Left lobe of liver (tissue), 2 donors: ENCODE measurements around the gene SLC25A34. TPM values are rescaled to one million over a fixed set of nuclear protein-coding genes. Genes with fewer than 3 reads are reported as not detected.

Experiments
- ATAC-seq: fragments of 200-7000 bp; cut with Tn5 transposase; one replicate; pipeline ENCODE4 v1.9.1; 2020; ENCODE audit warnings: mild to moderate bottlenecking, moderate library complexity
- DNase-seq: peaks from one replicate; pipeline ENCODE4 v3.0.0-alpha.2; 2020; ENCODE audit warnings: low spot score
- total RNA-seq: library from RNA; stranded (reverse); gene quantifications from one replicate; pipeline ENCODE4 v1.2.1, GENCODE V29; 2021
- donor health status: DM: no; HTN: no; CAD: no; lungs with moderate emphysema.
- donor health status: DM: no; HTN: yes; CAD: no.

The SLC25A34 gene
- total RNA-seq, 1 donor from 2014 or later, result 12.3 TPM

DNA sequence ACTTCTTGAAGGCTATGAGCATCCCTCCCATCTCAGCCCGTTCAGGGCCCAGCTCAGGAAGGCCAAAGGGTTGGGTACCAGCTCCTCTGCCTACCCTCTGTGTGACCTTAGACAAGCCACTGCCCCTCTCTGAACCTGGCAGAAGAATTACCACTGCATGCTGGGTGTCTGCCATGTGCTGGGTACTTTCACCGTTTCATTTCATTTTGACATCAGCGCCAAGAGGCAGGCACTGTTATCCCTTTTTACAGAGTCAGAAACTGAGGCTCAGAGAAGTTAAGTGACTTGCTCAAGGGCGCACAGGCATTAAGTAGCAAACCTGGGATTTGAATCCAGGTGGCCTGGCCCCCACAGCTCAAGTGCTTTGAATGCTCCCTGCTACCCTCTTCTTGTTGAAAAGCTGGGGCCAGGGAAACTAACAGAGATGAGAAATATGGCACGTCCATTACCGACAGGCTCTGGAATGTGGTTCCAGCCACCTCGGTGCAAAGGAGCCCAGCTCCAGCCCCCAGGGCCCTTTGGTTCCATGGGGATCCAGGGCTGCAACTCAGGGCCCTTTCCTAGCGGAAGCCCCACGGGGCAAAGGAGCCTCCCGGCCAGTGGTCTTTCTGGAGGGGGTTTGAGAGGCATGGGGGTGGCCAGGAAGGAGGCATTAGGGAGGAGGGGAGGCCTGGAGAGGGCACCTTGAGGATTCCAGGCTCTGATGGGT, 12.8 kb downstream of the SLC25A34 start:
- no peak for ATAC-seq
- DNase-seq, result no peak

DNA sequence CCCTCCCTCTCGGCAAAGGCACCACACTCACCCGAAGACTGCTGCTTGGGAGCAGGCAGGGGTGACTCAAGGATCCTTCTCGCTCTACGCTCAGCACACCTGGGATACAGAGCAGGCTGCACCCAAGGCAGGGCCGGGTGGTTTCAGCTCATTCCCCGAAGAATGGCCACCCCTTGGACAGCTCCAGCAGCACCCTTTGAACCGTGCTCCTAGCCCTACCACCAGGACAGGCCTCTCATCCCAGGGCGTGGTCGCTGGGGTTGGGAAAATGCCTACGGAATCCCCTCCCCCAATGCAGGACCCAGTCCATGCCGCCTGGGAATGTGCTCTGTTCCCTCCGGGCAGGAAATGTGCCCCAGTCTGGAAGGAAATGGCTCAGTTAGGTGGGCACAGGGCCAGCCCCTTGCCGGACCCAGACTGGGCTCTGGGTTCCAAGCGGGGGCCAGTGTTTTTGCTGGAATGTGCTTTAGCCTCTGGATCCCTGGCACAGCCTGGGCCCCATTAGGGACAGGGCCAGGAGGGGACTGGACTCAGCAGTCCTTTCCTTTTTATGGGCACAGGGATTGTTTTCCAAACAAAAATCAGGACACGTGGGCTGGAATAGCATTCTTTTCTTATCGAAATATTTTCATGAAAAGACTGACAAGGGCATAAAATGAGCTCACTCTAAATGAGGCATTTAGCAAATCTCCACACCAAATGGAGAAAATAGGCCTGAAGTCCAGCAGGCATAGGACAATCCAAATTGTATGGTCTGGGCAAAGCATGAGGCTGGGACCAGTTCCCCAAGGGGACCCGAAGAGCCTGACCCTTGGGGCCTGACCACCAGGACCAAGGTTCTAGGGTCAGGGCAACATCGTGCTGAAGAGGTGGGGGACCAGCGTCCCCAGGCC, 13.6 kb downstream of the SLC25A34 start:
- DNase-seq (no peak), ATAC-seq (peak; percentile 35)

DNA sequence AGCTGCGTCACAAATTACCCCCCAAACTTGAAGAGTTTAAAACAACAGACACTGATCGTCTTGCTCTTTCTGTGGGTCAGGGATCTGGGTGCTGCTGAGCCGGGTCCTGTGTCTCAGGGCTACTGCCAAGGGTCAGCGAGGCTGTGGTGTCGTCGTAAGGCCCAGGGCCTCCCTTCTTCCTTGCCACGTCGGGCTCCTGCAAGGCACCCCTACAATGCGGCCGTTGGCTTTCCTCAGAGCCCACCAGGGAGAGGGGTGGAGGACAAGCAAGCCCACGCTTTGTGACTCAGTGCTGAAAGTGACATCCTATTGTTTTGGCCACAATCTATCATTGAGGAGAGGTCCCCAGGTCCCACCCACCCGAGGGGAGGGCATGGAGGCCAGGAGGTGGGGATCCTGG, 14.9 kb downstream of the SLC25A34 start:
- ATAC-seq (no peak), DNase-seq (no peak)

DNA sequence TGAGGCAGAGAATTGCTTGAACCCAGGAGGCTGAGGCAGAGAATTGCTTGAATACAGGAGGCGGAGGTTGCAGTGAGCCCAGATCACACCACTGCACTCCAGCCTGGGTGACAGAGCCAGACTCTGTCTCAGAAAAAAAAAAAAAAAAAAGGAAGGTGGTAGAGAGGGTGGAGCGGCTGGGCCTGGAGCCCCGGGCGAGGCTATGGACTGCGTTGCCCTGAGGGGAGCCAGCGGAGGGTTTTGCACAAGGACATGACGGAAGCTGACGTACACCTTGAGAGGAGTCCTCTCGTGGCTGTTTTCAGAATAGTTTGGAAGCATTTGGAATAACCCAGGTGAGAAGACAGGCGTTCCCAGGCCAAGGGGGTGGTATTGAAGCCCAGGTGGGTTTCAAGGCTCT, 15.7 kb downstream of the SLC25A34 start:
- DNase-seq (no peak), ATAC-seq (no peak)

DNA sequence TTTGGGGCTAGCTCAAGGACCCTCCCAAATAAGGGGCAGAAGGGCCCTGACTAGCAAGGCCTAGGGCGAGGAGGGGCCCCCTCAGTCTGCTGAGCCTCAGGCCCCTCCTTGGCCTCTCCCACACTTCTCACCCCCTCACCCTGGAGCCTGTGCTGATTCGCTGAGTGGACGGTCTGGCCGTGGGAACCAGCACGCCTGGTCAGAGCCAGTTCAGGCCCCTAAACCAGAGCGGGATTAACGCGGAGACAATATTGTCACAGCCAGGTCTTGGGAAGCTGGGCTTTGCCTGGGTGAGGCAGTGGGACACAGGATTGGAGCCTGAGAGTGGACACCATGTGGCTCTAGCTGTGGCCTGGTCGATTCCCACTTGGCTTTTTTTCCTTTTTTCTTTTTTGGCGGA, 17.7 kb downstream of the SLC25A34 start:
- ATAC-seq (no peak), DNase-seq (no peak)

DNA sequence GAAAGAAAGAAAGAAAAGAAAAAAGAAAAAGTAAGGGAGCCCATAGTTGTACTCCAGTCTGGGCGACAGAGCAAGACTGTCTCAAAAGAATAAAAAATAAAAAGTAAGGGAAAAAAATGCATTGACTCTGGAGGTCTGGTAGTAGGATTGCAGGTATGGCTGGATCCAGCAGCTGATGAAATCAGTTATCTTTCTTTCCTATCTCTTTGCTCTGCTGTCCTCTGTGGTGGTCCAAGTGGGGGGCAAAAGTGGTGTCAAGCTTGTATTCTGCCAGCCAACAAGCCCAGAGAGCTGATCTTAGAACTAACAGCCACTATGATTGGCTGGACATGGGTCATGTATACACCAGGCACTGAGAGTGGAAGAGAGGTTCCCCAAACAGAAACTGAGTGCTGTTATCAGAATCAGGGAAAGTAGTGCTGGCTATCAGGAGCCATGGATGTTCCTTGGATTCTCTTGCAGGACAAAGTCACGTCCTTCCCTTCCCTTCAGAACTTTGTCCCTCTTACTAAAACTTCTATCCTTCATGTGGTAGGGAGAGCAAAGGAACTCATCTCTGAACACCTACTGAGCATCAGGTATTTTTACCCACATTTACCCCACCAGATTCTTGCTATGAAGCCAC, 19.1 kb downstream of the SLC25A34 start:
- ATAC-seq (no peak), DNase-seq (no peak)

DNA sequence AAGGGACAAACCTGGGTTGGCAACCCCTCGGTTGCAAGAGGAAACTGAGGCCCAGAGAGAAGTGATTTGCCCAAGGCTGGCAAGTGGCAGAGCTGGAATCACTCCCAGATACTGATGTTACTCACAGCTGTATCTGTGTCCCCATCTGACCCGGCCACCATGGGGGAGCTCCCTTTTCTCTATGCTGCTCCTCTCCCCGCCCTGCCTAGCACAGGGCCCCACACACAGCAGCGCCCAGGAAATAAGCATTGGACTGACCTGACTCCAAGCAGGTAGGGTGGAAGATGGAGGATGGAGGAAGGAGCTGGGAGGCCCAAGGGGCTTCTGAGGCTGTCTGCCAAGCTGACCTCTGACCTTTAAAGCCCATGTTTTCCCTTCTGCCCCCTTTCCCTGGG, 19.6 kb downstream of the SLC25A34 start:
- ATAC-seq (no peak), DNase-seq (no peak)

DNA sequence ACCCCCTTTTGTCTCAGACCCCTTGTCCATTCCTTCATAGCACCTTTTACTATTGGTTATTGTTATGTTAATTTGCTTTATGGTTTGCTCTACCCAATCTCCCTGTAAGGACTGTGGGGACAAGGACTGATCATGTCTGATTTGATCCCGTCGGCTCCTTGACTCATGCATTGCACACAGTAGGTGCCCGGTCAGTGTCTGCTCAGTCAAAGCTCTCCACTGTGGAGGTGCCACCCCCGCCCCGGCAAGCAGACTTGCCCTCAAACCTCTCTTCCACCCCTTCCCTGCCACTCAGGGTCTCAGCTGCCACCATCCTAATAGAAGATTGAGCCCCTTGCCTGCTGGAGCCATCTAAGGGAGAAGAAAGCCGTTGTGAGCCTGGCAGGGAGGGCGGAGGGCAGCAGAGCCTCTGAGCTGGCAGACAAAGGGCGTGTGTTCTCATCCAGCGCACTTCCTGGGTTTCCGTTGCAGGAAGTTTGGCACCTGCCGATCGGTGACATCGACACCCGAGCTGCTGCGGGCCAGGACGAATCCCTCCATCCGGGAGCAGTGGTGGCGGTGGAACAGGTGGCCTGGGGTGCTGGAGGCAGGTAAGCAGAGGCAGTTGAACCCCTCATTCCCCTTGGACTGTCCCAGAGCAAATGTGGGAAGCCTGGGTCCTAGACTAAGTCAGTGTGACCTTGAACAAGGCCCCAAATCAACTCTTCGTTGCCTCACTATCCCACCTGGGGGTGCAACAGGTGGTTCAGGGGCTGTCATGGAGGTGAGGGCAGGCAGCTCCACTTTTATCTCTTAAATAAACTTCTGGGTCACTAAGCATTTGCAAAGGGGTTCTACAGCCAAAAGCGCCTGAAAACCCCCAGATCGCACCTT, 20.3 kb downstream of the SLC25A34 start:
- ATAC-seq, result peak; percentile 44

DNA sequence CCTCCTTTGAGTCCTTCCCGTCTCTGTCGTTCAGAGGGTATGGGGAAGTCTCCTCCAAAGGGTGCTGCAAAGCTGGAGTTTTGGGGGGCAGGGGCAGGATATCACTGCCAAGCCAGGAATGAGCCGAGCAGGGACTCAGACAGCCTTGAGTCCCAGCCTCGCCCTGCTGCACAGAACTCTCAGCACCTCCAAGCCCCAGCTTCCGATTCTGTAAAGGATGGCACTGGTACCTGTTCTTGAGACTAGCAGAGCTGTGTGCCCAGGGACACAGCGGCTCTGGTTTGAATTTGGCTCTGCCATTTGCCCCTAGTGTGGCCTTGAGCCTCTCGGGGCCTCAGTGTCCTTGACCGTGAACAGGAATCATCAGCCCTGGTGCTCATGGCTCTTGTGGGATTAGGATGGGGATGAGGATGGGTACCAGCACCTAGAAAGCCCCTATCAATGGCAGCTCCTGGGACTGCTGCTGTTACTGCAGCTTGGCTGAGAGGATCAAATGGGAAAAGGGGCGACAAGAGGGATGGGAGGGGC, 21.0 kb downstream of the SLC25A34 start:
- DNase-seq (no peak), ATAC-seq (no peak)

More for the DNA sequence above, 20.3 kb downstream of the SLC25A34 start:
- no peak for DNase-seq

DNA sequence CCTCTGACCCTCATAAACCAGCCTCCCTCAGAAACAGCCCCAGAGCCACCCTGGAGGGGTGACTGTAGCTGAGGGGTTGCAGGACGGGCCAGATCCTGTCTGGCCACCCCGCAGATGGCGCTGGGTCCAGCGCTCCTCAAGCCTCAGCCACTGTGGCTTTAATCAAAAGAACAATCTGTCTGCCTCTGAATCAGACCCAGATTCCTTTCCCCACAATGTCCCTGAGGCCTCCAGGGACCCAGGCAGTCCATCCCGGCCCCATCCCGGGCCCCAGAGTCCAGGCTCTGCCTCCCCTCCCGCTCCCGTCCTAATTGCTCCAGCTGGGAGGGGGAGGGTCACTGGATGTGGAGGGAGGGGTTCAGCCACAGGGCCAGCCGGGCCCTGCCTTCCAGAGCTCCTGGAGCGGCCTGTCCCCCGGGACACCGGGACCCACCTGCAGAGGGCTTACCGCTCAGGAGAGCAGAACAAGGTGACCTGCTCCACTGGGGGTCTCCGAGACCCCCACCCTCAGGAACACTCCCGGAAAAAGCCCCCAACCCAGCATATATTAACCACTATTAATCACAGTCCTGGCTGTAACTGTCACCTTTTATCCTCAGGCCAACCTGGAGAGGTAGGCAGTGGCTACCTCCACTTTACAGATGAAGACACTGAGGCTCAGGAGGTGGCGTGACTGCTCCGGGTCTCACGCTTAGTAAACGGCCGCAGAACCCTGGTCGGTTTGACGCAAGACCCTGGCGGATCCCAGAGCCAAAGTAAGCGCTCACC, 21.7 kb downstream of the SLC25A34 start:
- ATAC-seq (no peak), DNase-seq (no peak)

DNA sequence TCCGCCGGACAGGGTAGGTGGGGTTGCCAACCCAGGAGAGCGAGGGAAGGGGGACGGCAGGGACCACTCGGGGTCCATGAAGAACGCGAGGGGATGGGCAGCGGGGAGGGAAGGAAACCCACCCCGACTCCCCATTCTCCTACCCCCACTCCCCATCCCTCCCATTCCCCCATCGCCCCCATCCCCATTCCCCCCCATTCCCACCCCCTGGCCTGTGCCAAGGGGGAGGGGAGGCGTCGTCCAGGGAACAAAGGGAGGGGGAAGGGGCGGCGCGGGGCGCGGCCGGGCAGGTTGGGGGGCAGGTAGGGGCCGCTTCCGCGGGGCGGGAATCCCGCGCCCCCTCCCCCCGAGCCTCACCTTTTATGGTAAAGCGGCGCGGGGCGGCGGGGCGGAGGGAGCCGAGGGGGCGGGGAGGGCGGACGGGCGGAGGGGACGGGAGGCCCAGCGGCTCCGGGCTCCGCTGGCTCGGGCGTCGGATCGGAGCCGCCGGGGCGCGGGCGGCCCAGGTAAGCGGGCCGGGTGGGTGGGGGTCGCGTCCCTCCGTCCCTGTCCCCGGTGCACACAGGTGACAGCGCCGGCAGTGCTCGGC, 22.4 kb downstream of the SLC25A34 start, which contains the start of gene FBLIM1:
FBLIM1 (plus strand) TSS at position 453 of the 589 bp plus-strand sequence. CDS start 6,189 bp downstream, outside the sequence.
- DNase-seq (no peak), ATAC-seq (peak; percentile 24)

DNA sequence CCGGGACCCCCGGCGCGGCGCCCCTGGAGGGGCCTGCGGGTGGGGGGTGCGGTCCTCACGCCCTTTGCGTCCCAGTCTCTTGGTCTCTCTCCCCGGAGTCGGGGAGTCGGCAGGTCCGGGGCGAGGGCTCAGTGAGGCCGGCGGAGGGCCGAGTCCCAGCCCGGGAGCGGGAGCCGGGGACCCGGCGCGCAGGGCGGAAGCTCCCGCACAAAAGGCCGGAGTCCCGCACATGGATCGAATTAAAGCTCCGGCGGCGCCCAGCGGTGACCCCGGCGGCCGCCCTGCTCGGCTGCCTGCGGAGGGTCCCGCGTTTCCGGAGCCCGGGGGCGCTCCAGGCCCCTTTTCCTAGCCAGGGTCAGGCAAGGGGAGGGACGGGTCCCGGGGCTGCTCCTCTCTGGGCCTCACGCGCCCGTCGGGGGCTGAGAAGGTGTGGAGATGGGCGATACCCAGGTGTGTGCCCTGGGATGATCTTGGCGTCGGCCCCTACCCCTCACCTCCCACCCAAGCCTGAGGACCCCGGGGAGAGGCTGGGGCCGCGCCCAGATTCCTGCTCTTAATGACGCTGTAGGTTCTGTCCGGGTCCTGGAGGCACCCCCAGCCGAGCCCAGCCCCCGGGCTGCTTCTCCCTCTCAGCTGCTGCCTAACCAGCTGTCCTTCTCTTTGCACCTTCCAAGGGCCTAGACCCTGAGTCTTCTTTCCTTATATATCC, 23.0 kb downstream of the SLC25A34 start:
- ATAC-seq (peak; percentile 45), DNase-seq (no peak)

DNA sequence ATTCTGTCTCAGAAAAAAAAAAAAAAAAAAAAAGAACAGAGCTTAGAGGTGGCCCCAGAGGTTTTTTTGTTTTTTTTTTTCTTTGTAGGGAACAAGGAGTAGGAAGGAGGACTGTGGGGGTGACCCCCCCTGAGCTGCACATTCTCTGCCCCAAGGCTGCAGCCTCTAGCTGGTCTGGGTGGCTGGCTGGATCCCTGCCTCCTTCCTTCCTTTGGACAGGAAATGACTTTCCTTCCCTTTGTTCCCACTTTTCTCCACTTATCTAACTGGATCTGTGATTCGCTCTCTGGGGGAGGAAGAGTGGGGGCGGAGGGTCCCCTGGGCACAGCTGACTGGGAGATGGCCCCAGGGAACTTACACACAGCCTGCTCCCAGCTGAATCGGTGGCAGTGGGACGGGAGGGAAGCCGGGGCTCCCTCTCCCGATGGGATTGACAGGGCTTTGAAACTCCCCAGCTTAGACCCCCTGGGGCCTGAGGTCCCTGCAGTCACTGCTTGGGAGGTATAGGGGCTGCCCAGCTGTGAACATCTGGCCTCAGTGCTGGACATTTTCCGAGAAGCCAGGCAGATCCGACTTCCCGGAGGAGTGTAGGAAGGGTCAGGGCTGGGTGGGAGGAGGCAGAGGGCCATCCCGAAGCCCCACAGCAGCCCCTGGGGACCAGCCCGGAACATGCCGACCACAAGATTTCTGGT, 24.6 kb downstream of the SLC25A34 start:
- ATAC-seq, result no peak
- DNase-seq, result no peak

DNA sequence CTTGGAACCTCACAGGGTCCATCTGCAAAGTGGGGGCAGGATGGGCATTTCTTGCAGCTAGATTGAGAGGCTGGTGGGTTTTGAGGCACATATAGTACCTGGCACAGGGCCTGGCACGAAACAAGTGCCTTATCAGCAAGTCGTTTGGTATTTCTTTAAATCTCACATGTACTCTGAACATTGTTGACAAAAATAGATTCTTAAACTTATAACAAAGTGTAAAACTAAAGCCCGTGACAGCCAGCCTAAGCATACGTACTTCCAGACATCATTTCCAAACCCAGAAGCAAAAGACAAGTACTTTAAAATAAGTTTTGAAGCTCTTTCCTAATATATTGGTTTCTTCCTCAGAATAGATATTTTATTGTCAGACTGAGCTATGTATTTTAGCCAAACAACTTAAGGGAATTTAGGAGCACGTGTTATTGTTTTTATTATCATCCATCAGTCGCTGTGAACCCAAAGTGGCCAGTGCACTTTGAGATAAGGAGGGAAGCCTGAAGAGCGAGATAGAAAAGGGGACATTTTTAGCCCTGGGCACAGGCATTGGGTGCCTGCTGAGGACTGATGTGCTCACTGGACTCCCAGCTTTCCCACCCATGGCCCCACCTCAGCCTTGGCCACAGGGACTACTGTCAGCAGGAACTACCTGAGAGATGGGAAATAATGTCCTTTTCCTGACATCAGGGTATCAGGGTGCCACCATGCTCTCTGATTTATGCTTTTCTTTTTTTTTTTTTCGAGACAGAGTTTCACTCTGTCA, 25.5 kb downstream of the SLC25A34 start:
- ATAC-seq, result no peak
- DNase-seq, result no peak

DNA sequence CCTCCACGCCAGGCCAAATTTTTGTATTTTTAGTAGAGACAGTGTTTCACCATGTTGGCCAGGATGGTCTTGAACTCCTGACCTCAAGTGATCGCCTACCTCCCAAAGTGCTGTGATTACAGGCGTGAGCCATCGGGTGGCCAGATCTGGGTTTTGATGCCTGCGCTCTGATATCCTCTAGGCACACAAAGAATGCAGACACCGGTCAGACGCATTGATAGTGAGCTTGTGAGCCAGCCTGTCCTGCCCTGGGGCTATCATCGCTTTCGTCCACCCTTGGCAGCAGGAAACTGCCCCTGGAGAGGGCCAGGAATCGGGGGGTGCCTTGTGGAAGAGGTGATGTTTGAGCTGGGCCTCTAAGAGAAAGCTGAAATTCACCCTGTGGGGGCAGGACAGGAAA, 26.5 kb downstream of the SLC25A34 start:
- ATAC-seq (no peak), DNase-seq (no peak)

DNA sequence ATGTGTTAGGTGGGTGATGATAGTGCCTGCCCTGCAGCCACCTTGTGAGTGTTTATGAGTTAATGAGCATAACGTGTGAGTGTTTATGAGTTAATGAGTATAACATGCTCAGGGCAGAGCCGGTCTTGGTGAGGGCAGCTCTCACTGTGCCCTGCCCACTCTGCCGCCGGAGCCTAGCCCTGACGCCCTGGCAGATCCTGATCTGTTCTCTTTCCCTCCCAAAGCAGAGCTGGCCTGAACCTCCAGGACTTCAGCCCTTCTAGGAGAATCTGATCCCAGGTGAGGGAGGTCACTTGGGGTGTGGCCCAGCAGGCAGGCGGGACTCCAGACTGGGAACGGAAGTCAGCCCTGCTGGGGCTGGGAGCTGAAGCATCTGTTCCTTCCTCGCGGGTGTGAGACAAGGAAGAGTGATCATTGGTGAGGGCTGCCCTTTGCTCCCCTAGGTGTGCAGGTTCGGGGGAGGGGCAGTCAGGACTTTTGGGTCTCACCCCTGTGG, 28.3 kb downstream of the SLC25A34 start:
- DNase-seq (no peak), ATAC-seq (peak; percentile 41)

DNA sequence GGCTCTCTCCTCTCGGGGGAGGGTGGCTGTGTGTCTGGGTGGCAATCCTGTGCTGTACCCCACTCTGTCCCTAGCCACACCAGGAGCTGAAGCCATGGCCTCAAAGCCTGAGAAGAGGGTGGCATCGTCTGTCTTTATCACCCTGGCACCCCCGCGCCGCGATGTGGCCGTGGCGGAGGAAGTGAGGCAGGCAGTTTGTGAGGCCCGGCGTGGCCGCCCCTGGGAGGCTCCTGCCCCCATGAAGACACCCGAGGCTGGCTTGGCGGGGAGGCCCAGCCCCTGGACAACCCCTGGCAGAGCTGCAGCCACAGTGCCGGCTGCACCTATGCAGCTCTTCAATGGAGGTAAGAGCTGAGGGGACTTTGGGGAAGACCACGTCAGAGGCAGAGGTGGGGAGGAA, 28.8 kb downstream of the SLC25A34 start:
- no peak for ATAC-seq
- no peak for DNase-seq
